Measurements from ENCODE around the gene RBFA.

- TF ChIP-seq, protein P1, sequence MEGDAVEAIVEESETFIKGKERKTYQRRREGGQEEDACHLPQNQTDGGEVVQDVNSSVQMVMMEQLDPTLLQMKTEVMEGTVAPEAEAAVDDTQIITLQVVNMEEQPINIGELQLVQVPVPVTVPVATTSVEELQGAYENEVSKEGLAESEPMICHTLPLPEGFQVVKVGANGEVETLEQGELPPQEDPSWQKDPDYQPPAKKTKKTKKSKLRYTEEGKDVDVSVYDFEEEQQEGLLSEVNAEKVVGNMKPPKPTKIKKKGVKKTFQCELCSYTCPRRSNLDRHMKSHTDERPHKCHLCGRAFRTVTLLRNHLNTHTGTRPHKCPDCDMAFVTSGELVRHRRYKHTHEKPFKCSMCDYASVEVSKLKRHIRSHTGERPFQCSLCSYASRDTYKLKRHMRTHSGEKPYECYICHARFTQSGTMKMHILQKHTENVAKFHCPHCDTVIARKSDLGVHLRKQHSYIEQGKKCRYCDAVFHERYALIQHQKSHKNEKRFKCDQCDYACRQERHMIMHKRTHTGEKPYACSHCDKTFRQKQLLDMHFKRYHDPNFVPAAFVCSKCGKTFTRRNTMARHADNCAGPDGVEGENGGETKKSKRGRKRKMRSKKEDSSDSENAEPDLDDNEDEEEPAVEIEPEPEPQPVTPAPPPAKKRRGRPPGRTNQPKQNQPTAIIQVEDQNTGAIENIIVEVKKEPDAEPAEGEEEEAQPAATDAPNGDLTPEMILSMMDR (IDR thresholded peaks at IDR 0.05): no peak
- TF ChIP-seq POLR2A (IDR thresholded peaks at IDR 0.05) (no peak), POLR2AphosphoS5 (IDR thresholded peaks at IDR 0.05) (no peak)
These were observed 4.5 kb upstream of the RBFA start for GRCh38 chr18:80029690-80030089.
